Measurements from ENCODE around the gene FAM32A. TPM values are rescaled to one million over a fixed set of nuclear protein-coding genes. Genes with fewer than 3 reads are reported as not detected.

Gene FAM32A
- total RNA-seq, 1 donor from 2014 or later: 106 TPM

DNA sequence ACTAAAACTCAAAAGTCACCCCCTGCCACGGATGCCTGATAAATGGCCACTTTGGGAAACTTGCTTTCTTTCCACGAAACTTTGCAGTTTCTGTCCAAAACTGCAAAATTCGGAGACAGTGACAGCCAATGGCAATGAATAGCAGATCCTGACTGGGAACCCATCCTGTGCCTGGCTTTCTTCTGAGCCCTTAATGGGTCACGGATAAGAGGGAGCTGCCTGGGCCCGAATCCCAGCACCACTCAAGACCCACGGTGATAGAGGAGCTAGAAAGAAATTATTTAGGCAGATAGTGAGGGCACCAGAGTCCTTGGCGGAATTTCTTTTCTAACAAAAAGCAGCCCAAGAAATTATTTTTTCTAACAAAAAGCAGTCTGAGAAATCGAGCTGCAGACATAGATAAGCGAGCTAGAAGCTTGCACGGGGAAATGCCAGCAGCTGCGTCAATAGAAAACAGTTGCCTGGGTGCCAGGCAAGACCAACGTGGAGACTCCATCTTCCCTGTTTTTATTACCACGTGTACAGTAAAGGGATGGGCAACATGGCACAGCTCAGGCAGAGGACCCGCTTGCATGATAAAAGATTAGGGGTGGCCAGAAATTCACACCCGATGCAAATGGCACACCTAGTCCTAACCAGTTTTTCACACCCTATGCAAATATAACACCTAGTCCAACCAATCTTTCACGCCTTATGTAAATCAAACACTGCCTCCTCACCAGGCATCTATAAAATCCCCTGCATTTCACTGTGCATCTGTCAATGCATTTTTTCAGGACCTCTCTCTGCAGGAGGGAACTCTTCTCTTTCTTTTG is 48.8 kb upstream of the FAM32A start:
- no peak overlapping the region for H3K27ac ChIP-seq (ENCODE audit: low read depth, low read length)
- H3K4me2 ChIP-seq (ENCODE audit: low read length): no peak overlapping the region
- H3K27me3 ChIP-seq (ENCODE audit: insufficient read depth, low read length): no peaks in the 10 kb centered on the region
- TF ChIP-seq CTCF (IDR thresholded peaks at IDR 0.05; ENCODE audit: insufficient read depth, low read depth, low read length) (no peak), EZH2 (IDR thresholded peaks at IDR 0.05; ENCODE audit: insufficient read depth, low read length) (no peak)
- FAIRE-seq (no peak), DNase-seq (ENCODE audit: low read depth) (no peak)
- H3K36me3 ChIP-seq (ENCODE audit: insufficient read depth, low read length): peaks cover 7% of the 10 kb centered on the region
- Mint-ChIP-seq H3K4me1 (ENCODE audit: low read depth, unreplicated experiment) (no peaks in the 10 kb centered on the region), H3K27me3 (ENCODE audit: low read depth, unreplicated experiment) (peaks cover 10% of the 10 kb centered on the region), H3K27ac (ENCODE audit: unreplicated experiment) (no peak overlapping the region), H3K36me3 (ENCODE audit: low read depth, unreplicated experiment) (peaks cover 22% of the 10 kb centered on the region), H3K9me3 (ENCODE audit: unreplicated experiment) (peaks cover 2% of the 10 kb centered on the region), H3K4me3 (ENCODE audit: unreplicated experiment) (no peak overlapping the region)
- H3K4me1 ChIP-seq (ENCODE audit: insufficient read depth, low read length): no peaks in the 10 kb centered on the region
- H3K9ac ChIP-seq (ENCODE audit: low read length): no peak overlapping the region
- no peak overlapping the region for H3K4me3 ChIP-seq (ENCODE audit: insufficient read depth, low read depth, low read length)
- peaks cover 14% of the 10 kb centered on the region for H4K20me1 ChIP-seq (ENCODE audit: insufficient read depth, low read length)
- no peaks in the 10 kb centered on the region for H3K79me2 ChIP-seq (ENCODE audit: insufficient read depth, low read length)
- H2AFZ ChIP-seq (ENCODE audit: low read depth, low read length): no peak overlapping the region
- H3K9me3 ChIP-seq (ENCODE audit: insufficient read depth, low read depth, low read length): no peaks in the 10 kb centered on the region

- Histone ChIP-seq H3K79me2 (ENCODE audit: insufficient read depth, low read length) (no peaks in the 10 kb centered on the region), H3K9me3 (ENCODE audit: insufficient read depth, low read depth, low read length) (no peaks in the 10 kb centered on the region), H3K27ac (ENCODE audit: low read depth, low read length) (no peak overlapping the region), H4K20me1 (ENCODE audit: insufficient read depth, low read length) (peaks cover 4% of the 10 kb centered on the region), H3K27me3 (ENCODE audit: insufficient read depth, low read length) (no peaks in the 10 kb centered on the region), H3K4me1 (ENCODE audit: insufficient read depth, low read length) (no peaks in the 10 kb centered on the region), H3K4me2 (ENCODE audit: low read length) (no peak overlapping the region), H3K4me3 (ENCODE audit: insufficient read depth, low read depth, low read length) (no peak overlapping the region), H2AFZ (ENCODE audit: low read depth, low read length) (no peak overlapping the region), H3K36me3 (ENCODE audit: insufficient read depth, low read length) (no peaks in the 10 kb centered on the region), H3K9ac (ENCODE audit: low read length) (no peak overlapping the region)
- Mint-ChIP-seq H3K27me3 (ENCODE audit: low read depth, unreplicated experiment) (peaks cover 17% of the 10 kb centered on the region), H3K36me3 (ENCODE audit: low read depth, unreplicated experiment) (peaks cover 6% of the 10 kb centered on the region), H3K4me3 (ENCODE audit: unreplicated experiment) (no peak overlapping the region), H3K4me1 (ENCODE audit: low read depth, unreplicated experiment) (no peaks in the 10 kb centered on the region), H3K9me3 (ENCODE audit: unreplicated experiment) (peaks cover 4% of the 10 kb centered on the region), H3K27ac (ENCODE audit: unreplicated experiment) (no peak overlapping the region)
- FAIRE-seq: no peak
- DNase-seq (ENCODE audit: low read depth): no peak
- TF ChIP-seq CTCF (IDR thresholded peaks at IDR 0.05; ENCODE audit: insufficient read depth, low read depth, low read length): no peak
Measured at GRCh38 chr19:16139752-16140151, 45.5 kb upstream of the FAM32A start.

GRCh38 chr19:16141043-16141442 is 44.2 kb upstream of the FAM32A start:
- no peak for FAIRE-seq

More at GRCh38 chr19:16141043-16141442, 44.2 kb upstream of the FAM32A start:
- Mint-ChIP-seq H3K27me3 (ENCODE audit: low read depth, unreplicated experiment) (peaks cover 17% of the 10 kb centered on the region), H3K27ac (ENCODE audit: unreplicated experiment) (no peak overlapping the region), H3K9me3 (ENCODE audit: unreplicated experiment) (peaks cover 4% of the 10 kb centered on the region), H3K4me3 (ENCODE audit: unreplicated experiment) (no peak overlapping the region), H3K36me3 (ENCODE audit: low read depth, unreplicated experiment) (peaks cover 2% of the 10 kb centered on the region), H3K4me1 (ENCODE audit: low read depth, unreplicated experiment) (no peaks in the 10 kb centered on the region)
- no peak overlapping the region for H2AFZ ChIP-seq (ENCODE audit: low read depth, low read length)
- DNase-seq (ENCODE audit: low read depth): no peak
- H3K9ac ChIP-seq (ENCODE audit: low read length): no peak overlapping the region
- H3K4me2 ChIP-seq (ENCODE audit: low read length): no peak overlapping the region
- no peaks in the 10 kb centered on the region for H3K4me1 ChIP-seq (ENCODE audit: insufficient read depth, low read length)
- no peaks in the 10 kb centered on the region for H3K36me3 ChIP-seq (ENCODE audit: insufficient read depth, low read length)
- H3K9me3 ChIP-seq (ENCODE audit: insufficient read depth, low read depth, low read length): no peaks in the 10 kb centered on the region
- TF ChIP-seq EZH2 (IDR thresholded peaks at IDR 0.05; ENCODE audit: insufficient read depth, low read length) (no peak), CTCF (IDR thresholded peaks at IDR 0.05; ENCODE audit: insufficient read depth, low read depth, low read length) (no peak)
- no peaks in the 10 kb centered on the region for H4K20me1 ChIP-seq (ENCODE audit: insufficient read depth, low read length)
- no peak overlapping the region for H3K27ac ChIP-seq (ENCODE audit: low read depth, low read length)
- H3K27me3 ChIP-seq (ENCODE audit: insufficient read depth, low read length): no peaks in the 10 kb centered on the region
- no peaks in the 10 kb centered on the region for H3K79me2 ChIP-seq (ENCODE audit: insufficient read depth, low read length)
- H3K4me3 ChIP-seq (ENCODE audit: insufficient read depth, low read depth, low read length): no peak overlapping the region

Data from astrocyte (in vitro differentiated cells and primary cell).